ENCODE measurements around the gene RPS16.

DNA sequence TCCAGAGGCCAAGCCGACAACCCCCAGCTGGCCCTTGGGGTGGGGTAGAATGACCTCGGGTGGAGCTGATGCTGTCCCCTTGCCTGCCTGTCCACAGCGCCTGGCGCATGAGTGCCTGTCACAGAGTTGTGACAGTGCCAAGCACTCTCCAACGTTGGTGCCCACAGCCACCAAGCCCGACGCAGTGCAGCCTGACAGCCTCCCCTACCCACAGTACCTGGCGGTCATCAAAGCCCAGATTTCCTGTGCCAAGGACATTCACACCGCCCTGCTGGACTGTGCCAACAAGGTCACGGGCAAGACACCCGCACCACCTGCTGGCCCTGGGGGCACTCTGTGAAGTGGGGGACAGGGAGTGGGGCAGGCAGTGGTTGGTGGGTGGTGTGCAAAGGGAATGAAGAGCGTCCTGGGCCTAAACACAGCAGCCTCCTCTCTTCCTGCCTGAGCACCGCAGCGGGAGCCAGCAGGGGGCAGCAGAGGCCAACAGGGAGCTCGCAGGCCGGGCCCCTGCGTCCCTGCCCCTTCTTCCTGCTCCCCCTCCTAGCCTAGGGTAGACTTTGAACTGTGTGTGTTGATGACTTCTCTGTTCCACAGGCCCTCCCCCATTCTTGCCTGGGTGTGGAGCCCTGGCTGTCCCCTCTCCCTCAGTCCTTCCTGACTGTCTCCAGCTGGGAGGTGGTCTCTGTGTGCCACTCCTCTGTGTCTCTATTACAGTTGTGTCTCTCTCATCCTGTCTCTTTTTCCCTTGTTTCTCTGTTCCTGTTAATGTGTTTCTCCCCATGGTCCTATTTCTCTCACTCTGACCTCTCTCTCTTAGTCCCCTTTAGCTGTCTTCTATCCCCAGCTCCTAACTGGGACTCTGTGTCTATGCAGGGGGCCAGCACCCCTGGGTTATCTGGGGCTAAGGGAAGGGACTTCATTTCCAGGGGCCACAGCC is 38.1 kb downstream of the RPS16 start:
- TF ChIP-seq, protein P1, sequence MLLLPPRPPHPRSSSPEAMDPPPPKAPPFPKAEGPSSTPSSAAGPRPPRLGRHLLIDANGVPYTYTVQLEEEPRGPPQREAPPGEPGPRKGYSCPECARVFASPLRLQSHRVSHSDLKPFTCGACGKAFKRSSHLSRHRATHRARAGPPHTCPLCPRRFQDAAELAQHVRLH (CRISPR knock-in tag; IDR thresholded peaks at IDR 0.05; ENCODE audit: borderline replicate concordance, low read depth) = peak; percentile 58; the same call in 1 of the 2 replicates
- TF ChIP-seq, protein P2, sequence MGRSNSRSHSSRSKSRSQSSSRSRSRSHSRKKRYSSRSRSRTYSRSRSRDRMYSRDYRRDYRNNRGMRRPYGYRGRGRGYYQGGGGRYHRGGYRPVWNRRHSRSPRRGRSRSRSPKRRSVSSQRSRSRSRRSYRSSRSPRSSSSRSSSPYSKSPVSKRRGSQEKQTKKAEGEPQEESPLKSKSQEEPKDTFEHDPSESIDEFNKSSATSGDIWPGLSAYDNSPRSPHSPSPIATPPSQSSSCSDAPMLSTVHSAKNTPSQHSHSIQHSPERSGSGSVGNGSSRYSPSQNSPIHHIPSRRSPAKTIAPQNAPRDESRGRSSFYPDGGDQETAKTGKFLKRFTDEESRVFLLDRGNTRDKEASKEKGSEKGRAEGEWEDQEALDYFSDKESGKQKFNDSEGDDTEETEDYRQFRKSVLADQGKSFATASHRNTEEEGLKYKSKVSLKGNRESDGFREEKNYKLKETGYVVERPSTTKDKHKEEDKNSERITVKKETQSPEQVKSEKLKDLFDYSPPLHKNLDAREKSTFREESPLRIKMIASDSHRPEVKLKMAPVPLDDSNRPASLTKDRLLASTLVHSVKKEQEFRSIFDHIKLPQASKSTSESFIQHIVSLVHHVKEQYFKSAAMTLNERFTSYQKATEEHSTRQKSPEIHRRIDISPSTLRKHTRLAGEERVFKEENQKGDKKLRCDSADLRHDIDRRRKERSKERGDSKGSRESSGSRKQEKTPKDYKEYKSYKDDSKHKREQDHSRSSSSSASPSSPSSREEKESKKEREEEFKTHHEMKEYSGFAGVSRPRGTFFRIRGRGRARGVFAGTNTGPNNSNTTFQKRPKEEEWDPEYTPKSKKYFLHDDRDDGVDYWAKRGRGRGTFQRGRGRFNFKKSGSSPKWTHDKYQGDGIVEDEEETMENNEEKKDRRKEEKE (IDR thresholded peaks at IDR 0.05) = no peak
- TF ChIP-seq, protein P3, sequence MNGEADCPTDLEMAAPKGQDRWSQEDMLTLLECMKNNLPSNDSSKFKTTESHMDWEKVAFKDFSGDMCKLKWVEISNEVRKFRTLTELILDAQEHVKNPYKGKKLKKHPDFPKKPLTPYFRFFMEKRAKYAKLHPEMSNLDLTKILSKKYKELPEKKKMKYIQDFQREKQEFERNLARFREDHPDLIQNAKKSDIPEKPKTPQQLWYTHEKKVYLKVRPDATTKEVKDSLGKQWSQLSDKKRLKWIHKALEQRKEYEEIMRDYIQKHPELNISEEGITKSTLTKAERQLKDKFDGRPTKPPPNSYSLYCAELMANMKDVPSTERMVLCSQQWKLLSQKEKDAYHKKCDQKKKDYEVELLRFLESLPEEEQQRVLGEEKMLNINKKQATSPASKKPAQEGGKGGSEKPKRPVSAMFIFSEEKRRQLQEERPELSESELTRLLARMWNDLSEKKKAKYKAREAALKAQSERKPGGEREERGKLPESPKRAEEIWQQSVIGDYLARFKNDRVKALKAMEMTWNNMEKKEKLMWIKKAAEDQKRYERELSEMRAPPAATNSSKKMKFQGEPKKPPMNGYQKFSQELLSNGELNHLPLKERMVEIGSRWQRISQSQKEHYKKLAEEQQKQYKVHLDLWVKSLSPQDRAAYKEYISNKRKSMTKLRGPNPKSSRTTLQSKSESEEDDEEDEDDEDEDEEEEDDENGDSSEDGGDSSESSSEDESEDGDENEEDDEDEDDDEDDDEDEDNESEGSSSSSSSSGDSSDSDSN (CRISPR knock-in tag; IDR thresholded peaks at IDR 0.05) = peak; percentile 65
- peak; percentile 89 to 95 for TF ChIP-seq POLR2A (IDR thresholded peaks at IDR 0.05; ENCODE audit: insufficient read depth in 1 of 2, low read depth in 2 of 2, low read length in 2 of 2)
- TF ChIP-seq, protein P4, sequence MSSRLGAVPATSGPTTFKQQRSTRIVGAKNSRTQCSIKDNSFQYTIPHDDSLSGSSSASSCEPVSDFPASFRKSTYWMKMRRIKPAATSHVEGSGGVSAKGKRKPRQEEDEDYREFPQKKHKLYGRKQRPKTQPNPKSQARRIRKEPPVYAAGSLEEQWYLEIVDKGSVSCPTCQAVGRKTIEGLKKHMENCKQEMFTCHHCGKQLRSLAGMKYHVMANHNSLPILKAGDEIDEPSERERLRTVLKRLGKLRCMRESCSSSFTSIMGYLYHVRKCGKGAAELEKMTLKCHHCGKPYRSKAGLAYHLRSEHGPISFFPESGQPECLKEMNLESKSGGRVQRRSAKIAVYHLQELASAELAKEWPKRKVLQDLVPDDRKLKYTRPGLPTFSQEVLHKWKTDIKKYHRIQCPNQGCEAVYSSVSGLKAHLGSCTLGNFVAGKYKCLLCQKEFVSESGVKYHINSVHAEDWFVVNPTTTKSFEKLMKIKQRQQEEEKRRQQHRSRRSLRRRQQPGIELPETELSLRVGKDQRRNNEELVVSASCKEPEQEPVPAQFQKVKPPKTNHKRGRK (CRISPR knock-in tag; IDR thresholded peaks at IDR 0.05) = no peak
- TF ChIP-seq, protein P5, sequence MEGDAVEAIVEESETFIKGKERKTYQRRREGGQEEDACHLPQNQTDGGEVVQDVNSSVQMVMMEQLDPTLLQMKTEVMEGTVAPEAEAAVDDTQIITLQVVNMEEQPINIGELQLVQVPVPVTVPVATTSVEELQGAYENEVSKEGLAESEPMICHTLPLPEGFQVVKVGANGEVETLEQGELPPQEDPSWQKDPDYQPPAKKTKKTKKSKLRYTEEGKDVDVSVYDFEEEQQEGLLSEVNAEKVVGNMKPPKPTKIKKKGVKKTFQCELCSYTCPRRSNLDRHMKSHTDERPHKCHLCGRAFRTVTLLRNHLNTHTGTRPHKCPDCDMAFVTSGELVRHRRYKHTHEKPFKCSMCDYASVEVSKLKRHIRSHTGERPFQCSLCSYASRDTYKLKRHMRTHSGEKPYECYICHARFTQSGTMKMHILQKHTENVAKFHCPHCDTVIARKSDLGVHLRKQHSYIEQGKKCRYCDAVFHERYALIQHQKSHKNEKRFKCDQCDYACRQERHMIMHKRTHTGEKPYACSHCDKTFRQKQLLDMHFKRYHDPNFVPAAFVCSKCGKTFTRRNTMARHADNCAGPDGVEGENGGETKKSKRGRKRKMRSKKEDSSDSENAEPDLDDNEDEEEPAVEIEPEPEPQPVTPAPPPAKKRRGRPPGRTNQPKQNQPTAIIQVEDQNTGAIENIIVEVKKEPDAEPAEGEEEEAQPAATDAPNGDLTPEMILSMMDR (CRISPR knock-in tag; IDR thresholded peaks at IDR 0.05) = peak; percentile 100
- peak; percentile 89 for TF ChIP-seq POLR2AphosphoS5 (IDR thresholded peaks at IDR 0.05; ENCODE audit: low read depth, low read length)
- no peak for TF ChIP-seq ISX (CRISPR knock-in tag; conservative IDR thresholded peaks at IDR 0.05)
- TF ChIP-seq, protein P6, sequence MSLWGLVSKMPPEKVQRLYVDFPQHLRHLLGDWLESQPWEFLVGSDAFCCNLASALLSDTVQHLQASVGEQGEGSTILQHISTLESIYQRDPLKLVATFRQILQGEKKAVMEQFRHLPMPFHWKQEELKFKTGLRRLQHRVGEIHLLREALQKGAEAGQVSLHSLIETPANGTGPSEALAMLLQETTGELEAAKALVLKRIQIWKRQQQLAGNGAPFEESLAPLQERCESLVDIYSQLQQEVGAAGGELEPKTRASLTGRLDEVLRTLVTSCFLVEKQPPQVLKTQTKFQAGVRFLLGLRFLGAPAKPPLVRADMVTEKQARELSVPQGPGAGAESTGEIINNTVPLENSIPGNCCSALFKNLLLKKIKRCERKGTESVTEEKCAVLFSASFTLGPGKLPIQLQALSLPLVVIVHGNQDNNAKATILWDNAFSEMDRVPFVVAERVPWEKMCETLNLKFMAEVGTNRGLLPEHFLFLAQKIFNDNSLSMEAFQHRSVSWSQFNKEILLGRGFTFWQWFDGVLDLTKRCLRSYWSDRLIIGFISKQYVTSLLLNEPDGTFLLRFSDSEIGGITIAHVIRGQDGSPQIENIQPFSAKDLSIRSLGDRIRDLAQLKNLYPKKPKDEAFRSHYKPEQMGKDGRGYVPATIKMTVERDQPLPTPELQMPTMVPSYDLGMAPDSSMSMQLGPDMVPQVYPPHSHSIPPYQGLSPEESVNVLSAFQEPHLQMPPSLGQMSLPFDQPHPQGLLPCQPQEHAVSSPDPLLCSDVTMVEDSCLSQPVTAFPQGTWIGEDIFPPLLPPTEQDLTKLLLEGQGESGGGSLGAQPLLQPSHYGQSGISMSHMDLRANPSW (CRISPR knock-in tag; IDR thresholded peaks at IDR 0.05; ENCODE audit: borderline replicate concordance) = no peak; the same call in 1 of the 2 replicates
- no peak for TF ChIP-seq SIN3B (IDR thresholded peaks at IDR 0.05; ENCODE audit: low read length)
- TF ChIP-seq ZNF282 (IDR thresholded peaks at IDR 0.05; ENCODE audit: partially characterized antibody) = no peak
- TF ChIP-seq, protein P7, sequence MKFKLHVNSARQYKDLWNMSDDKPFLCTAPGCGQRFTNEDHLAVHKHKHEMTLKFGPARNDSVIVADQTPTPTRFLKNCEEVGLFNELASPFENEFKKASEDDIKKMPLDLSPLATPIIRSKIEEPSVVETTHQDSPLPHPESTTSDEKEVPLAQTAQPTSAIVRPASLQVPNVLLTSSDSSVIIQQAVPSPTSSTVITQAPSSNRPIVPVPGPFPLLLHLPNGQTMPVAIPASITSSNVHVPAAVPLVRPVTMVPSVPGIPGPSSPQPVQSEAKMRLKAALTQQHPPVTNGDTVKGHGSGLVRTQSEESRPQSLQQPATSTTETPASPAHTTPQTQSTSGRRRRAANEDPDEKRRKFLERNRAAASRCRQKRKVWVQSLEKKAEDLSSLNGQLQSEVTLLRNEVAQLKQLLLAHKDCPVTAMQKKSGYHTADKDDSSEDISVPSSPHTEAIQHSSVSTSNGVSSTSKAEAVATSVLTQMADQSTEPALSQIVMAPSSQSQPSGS (CRISPR knock-in tag; IDR thresholded peaks at IDR 0.05) = peak; percentile 83
- 0 out of 2 replicates have a peak, but pooled peaks have one; percentile 46 for TF ChIP-seq ZNF431 (CRISPR knock-in tag; IDR thresholded peaks at IDR 0.05; ENCODE audit: borderline replicate concordance, low read depth)
- peak; percentile 74 for TF ChIP-seq ZBTB7B (CRISPR knock-in tag; IDR thresholded peaks at IDR 0.05)

Measured in HepG2 (cell line).